HepG2 (cell line): ENCODE data around the gene SLC22A5. TPM values are rescaled to one million over a fixed set of nuclear protein-coding genes. Genes with fewer than 3 reads are reported as not detected.

Experiments
- ATAC-seq: fragments of 200-7000 bp; cut with Tn5 transposase; 3 replicates; pipeline ENCODE4 v1.9.1; 2020; ENCODE audit warnings: mild to moderate bottlenecking, moderate library complexity
- BruUV-seq: library from RNA; stranded (reverse); fragments of 400-500 nt; replicated peaks from 2 replicates; lab custom pipeline; 2021; lab: Mats Ljungman, UMichigan
- CTCF ChIA-PET: fragments of 300-600 bp; formaldehyde crosslinking; extraction: SDS; loops from one replicate; lab custom pipeline; 2021; ENCODE audit warnings: low total read pairs, inconsistent platforms, low intra/inter-chr PET ratio; lab: Yijun Ruan, JAX
- POLR2A ChIA-PET: fragments of 350-600 bp; sonication (Branson Sonifier 250); formaldehyde crosslinking; loops from one replicate; lab custom pipeline; 2020; ENCODE audit warnings: antibody characterized with exemption, inconsistent platforms; lab: Yijun Ruan, JAX
- DNase-seq: peaks from one replicate; pipeline ENCODE4 v3.0.0-alpha.2; 2015; ENCODE audit warnings: low spot score
- FAIRE-seq: peaks from 3 replicates; lab custom pipeline; 2011; peaks lifted over from hg19 to GRCh38; lab: Jason Lieb, UNC
- H2AFZ ChIP-seq: one replicate; pipeline ENCODE4 v1.6.1; 2011; ENCODE audit warnings: low read length, inconsistent platforms
- H3K27ac ChIP-seq: fragments of 300-600 bp; 3 replicates; pipeline ENCODE4 v1.8.0; 2011; ENCODE audit warnings: mixed run types, mild to moderate bottlenecking, mixed read lengths, low read length, inconsistent platforms; ENCODE audit not compliant: insufficient read depth; ENCODE audit errors: extremely low read length
- H3K27me3 ChIP-seq, 2 experiments: fragments of 200-600 bp in 1 of 2; 2 replicates in 1 of 2; 3 replicates in 1 of 2; pipeline versions ENCODE4 v1.6.0 to v1.8.0; 2011; ENCODE audit warnings: low read length in 2 of 2, mild to moderate bottlenecking in 2 of 2, moderate library complexity in 2 of 2, inconsistent platforms in 1 of 2; ENCODE audit not compliant: insufficient read depth in 2 of 2, control insufficient read depth in 1 of 2
- H3K36me3 ChIP-seq, 2 experiments: fragments of 200-600 bp in 1 of 2; replicated peaks in 1 of 2; 2 replicates in 1 of 2; 3 replicates in 1 of 2; pipeline versions ENCODE4 v1.5.1 to v1.8.0; 2011; ENCODE audit warnings: low read length in 2 of 2, inconsistent platforms in 1 of 2; ENCODE audit not compliant: insufficient read depth in 2 of 2, control insufficient read depth in 1 of 2
- H3K4me1 ChIP-seq: 2 replicates; pipeline ENCODE4 v1.5.1; 2012; ENCODE audit warnings: low read length, inconsistent platforms; ENCODE audit not compliant: insufficient read depth
- H3K4me2 ChIP-seq: 2 replicates; pipeline ENCODE4 v1.6.0; 2011; ENCODE audit warnings: low read depth, low read length, inconsistent platforms
- H3K4me3 ChIP-seq, 3 experiments: fragments of 200-600 bp in 1 of 3; sonication (generic), shearing (Covaris generic) in 1 of 3; replicated peaks in 1 of 3; 2 replicates each; pipeline ENCODE4 v1.5.1; 2011 to 2016; ENCODE audit warnings: low read length in 3 of 3, inconsistent platforms in 2 of 3, low read depth in 2 of 3, mild to moderate bottlenecking in 2 of 3, control low read depth in 1 of 3, mixed read lengths in 1 of 3; ENCODE audit not compliant: insufficient read depth in 1 of 3
- H3K79me2 ChIP-seq: one replicate; pipeline ENCODE4 v1.6.1; 2011; ENCODE audit warnings: low read length, inconsistent platforms; ENCODE audit not compliant: insufficient read depth
- H3K9ac ChIP-seq: 2 replicates; pipeline ENCODE4 v1.6.0; 2011; ENCODE audit warnings: mild to moderate bottlenecking, low read depth, low read length, inconsistent platforms; ENCODE audit not compliant: insufficient read depth
- H3K9me3 ChIP-seq: 2 replicates; pipeline ENCODE4 v1.5.1; 2012; ENCODE audit warnings: mild to moderate bottlenecking, low read length
- H4K20me1 ChIP-seq: 2 replicates; pipeline ENCODE4 v1.6.0; 2011; ENCODE audit warnings: inconsistent platforms, mild to moderate bottlenecking, low read length, moderate library complexity; ENCODE audit not compliant: insufficient read depth
- GTF2F1 ChIP-seq: fragments of 150-350 bp; IDR thresholded peaks from 2 replicates; pipeline ENCODE4 v1.6.1; 2014; ENCODE audit warnings: low read length
- HNRNPK ChIP-seq: fragments of 200-400 bp; formaldehyde crosslinking; IDR thresholded peaks from 2 replicates; pipeline ENCODE4 v1.6.1; 2018; ENCODE audit warnings: low read length, low read depth, moderate library complexity, mild to moderate bottlenecking; ENCODE audit not compliant: poor library complexity, severe bottlenecking
- MAFK ChIP-seq, 2 experiments: IDR thresholded peaks in 1 of 2; conservative IDR thresholded peaks in 1 of 2; 2 replicates each; pipeline ENCODE4 v1.6.1; 2011; ENCODE audit warnings: improper control_type of control experiment in 2 of 2, low read length in 2 of 2
- NBN ChIP-seq: fragments of 450-650 bp; conservative IDR thresholded peaks from 2 replicates; pipeline ENCODE4 v1.6.1; 2017
- PCBP2 ChIP-seq: fragments of 200-400 bp; formaldehyde crosslinking; optimal IDR thresholded peaks from 2 replicates; pipeline ENCODE3; 2018; ENCODE audit warnings: low read length, low read depth; ENCODE audit not compliant: poor library complexity, severe bottlenecking
- SIN3B ChIP-seq: fragments of 150-350 bp; IDR thresholded peaks from 2 replicates; pipeline ENCODE4 v1.6.1; 2014; ENCODE audit warnings: low read length
- SMAD1 ChIP-seq: sonication (generic); formaldehyde crosslinking; IDR thresholded peaks from 2 replicates; pipeline ENCODE4 v1.4.0; 2020; ENCODE audit warnings: missing genetic modification reagents, low read depth, mild to moderate bottlenecking, borderline replicate concordance
- SYNCRIP ChIP-seq: fragments of 200-400 bp; formaldehyde crosslinking; IDR thresholded peaks from 2 replicates; pipeline ENCODE4 v1.6.1; 2018; ENCODE audit warnings: mild to moderate bottlenecking, low read depth, low read length; ENCODE audit not compliant: insufficient read depth
- ZNF253 ChIP-seq: sonication (generic); formaldehyde crosslinking; IDR thresholded peaks from 2 replicates; pipeline ENCODE4 v1.8.0; 2022; ENCODE audit warnings: mild to moderate bottlenecking, missing genetic modification reagents, borderline replicate concordance
- ZNF589 ChIP-seq: sonication (generic); formaldehyde crosslinking; conservative IDR thresholded peaks from 2 replicates; pipeline ENCODE4 v1.8.0; 2022; ENCODE audit warnings: mild to moderate bottlenecking, moderate library complexity, missing genetic modification reagents
- WGBS: methylation state at CpG from one replicate; pipeline ENCODE4 v1.1.6; 2017; ENCODE audit warnings: low lambda C conversion rate; 5-methylcytosine and 5-hydroxymethylcytosine counted together
- in situ Hi-C: cut with HindIII; loops from 2 replicates; pipeline ENCODE4 v1.10.0; 2017; ENCODE audit warnings: low pct_unique_long_range_greater_than_20kb; ENCODE audit not compliant: extremely low pct_ligation_motif_present
- intact Hi-C: fragments of 100-400 bp; cut with micrococcal nuclease; formaldehyde crosslinking; loops from one replicate; pipeline ENCODE4 v1.10.0; 2022; ENCODE audit not compliant: unreplicated experiment
- polyA plus RNA-seq, 8 experiments: library from polyadenylated mRNA; depleted of rRNA in 3 of 8; stranded (reverse) in 7 of 8; unstranded in 1 of 8; fragments of >200 nt; fragmentation: Illumina TruSeq in 4 of 8; extraction: Trizol in 4 of 8; gene quantifications; 2 replicates each; pipeline versions ENCODE4 v1.2.1 to v1.2.3, GENCODE V29; 2011 to 2016; ENCODE audit warnings: low read depth in 4 of 8, missing spikeins in 1 of 8, mixed read lengths in 1 of 8; ENCODE audit not compliant: insufficient read depth in 1 of 8
- total RNA-seq, 5 experiments: library from RNA; depleted of rRNA; stranded (reverse); fragments of >200 nt; fragmentation: Illumina TruSeq; extraction: Trizol; gene quantifications; 2 replicates each; pipeline ENCODE4 v1.2.3, GENCODE V29; 2016; ENCODE audit warnings: low read depth in 1 of 5
- TF ChIP-seq, protein P1 (sequence below): sonication (generic); formaldehyde crosslinking; IDR thresholded peaks from 2 replicates; pipeline ENCODE4 v1.5.0; 2020; ENCODE audit warnings: missing genetic modification reagents, mild to moderate bottlenecking, borderline replicate concordance
- TF ChIP-seq, protein P2 (sequence below): sonication (generic); formaldehyde crosslinking; IDR thresholded peaks from 2 replicates; pipeline ENCODE4 v1.5.0; 2020; ENCODE audit warnings: mild to moderate bottlenecking, missing genetic modification reagents
- TF ChIP-seq, protein P3 (sequence below): IDR thresholded peaks from 2 replicates; pipeline ENCODE4 v1.6.1; 2012; ENCODE audit warnings: inconsistent platforms
- TF ChIP-seq, protein P4 (sequence below): sonication (generic); formaldehyde crosslinking; IDR thresholded peaks from 2 replicates; pipeline ENCODE4 v1.5.1; 2020; ENCODE audit warnings: mild to moderate bottlenecking, missing genetic modification reagents, borderline replicate concordance

Gene SLC22A5
- total and polyA plus RNA-seq, 2 of the 13 experiments (the other 11 are each of a cell fraction or from before 2014, with no cell fraction given): 7.1 to 15.1 TPM

DNA sequence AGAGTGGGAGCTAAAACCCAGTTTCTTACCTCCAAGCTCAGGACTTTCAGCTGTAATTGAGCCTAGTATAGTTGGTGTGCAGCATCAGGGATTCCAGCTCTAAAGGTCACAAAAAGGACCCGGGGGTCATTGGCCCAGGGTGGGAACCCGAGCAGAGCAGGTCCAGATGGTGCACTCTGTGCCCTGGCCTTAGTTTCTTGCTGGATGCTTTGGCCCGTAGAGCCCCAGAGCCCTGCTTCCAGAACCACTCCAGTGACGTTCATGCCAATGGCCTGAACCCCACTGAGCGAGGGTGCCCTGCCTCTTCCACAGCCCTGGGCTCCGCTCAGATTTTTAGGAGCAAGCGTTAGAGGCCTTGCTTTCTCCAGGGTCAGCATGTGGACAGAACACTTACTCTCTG is 8.2 kb downstream of the SLC22A5 start:
- in situ Hi-C loops: loop anchor here (25.0 kb wide), 1 partner anchor 285 kb away; the partner anchor contains the start of genes IL13 and IL4
- ChIA-PET POLR2A (interaction anchor here (1.5 kb wide), 1 partner anchor 8 kb away, joined by 5 read pairs; the partner anchor contains the start of gene SLC22A5), CTCF (no interaction called here)
- TF ChIP-seq MAFK (conservative IDR thresholded peaks at IDR 0.05 in 1 of 2, IDR thresholded peaks at IDR 0.05 in 1 of 2; ENCODE audit: low read length in 2 of 2) (no peak), ZNF589 (CRISPR knock-in tag) (no peak), HNRNPK (no peak), SYNCRIP (no peak), SMAD1 (no peak), ZNF253 (CRISPR knock-in tag) (no peak), GTF2F1 (no peak), NBN (no peak), SIN3B (no peak), PCBP2 (no peak)
- TF ChIP-seq, protein P1, sequence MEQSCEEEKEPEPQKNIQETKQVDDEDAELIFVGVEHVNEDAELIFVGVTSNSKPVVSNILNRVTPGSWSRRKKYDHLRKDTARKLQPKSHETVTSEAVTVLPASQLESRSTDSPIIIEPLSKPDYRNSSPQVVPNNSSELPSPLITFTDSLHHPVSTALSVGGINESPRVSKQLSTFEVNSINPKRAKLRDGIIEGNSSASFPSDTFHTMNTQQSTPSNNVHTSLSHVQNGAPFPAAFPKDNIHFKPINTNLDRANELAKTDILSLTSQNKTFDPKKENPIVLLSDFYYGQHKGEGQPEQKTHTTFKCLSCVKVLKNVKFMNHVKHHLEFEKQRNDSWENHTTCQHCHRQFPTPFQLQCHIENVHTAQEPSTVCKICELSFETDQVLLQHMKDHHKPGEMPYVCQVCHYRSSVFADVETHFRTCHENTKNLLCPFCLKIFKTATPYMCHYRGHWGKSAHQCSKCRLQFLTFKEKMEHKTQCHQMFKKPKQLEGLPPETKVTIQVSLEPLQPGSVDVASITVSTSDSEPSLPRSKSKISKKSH (CRISPR knock-in tag): no peak
- TF ChIP-seq, protein P2, sequence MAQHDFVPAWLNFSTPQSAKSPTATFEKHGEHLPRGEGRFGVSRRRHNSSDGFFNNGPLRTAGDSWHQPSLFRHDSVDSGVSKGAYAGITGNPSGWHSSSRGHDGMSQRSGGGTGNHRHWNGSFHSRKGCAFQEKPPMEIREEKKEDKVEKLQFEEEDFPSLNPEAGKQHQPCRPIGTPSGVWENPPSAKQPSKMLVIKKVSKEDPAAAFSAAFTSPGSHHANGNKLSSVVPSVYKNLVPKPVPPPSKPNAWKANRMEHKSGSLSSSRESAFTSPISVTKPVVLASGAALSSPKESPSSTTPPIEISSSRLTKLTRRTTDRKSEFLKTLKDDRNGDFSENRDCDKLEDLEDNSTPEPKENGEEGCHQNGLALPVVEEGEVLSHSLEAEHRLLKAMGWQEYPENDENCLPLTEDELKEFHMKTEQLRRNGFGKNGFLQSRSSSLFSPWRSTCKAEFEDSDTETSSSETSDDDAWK (CRISPR knock-in tag): no peak
- TF ChIP-seq, protein P3, sequence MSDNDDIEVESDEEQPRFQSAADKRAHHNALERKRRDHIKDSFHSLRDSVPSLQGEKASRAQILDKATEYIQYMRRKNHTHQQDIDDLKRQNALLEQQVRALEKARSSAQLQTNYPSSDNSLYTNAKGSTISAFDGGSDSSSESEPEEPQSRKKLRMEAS: no peak
- TF ChIP-seq, protein P4, sequence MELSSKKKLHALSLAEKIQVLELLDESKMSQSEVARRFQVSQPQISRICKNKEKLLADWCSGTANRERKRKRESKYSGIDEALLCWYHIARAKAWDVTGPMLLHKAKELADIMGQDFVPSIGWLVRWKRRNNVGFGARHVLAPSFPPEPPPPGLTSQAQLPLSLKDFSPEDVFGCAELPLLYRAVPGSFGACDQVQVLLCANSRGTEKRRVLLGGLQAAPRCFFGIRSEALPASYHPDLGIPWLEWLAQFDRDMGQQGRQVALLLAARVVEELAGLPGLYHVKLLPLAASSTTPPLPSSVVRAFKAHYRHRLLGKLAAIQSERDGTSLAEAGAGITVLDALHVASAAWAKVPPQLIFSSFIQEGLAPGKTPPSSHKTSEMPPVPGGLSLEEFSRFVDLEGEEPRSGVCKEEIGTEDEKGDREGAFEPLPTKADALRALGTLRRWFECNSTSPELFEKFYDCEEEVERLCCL (CRISPR knock-in tag): no peak
- Histone ChIP-seq H4K20me1 (no peaks in the 10 kb centered on the region), H3K79me2 (no peaks in the 10 kb centered on the region), H3K27ac (no peak overlapping the region), H3K4me2 (no peak overlapping the region), H3K9me3 (no peaks in the 10 kb centered on the region), H2AFZ (no peak overlapping the region), H3K4me1 (peaks cover 44% of the 10 kb centered on the region), H3K27me3 (no peaks in the 10 kb centered on the region), H3K4me3 (no peak overlapping the region), H3K36me3 (peaks cover 2 to 9% of the 10 kb centered on the region in 2 experiments; a peak in 2 of 5 replicates), H3K9ac (no peak overlapping the region)
- no peak for DNase-seq
- intact Hi-C loops: no loop called here
- ATAC-seq: no peak
- no TSS peak for BruUV-seq
- WGBS: 94% methylated on average over 4 of the region's 7 CpGs
- no peak for FAIRE-seq
